Activated naive CD4-positive, alpha-beta T cell treated with anti-CD3 and anti-CD28 coated beads, Interleukin-2, amount 50 U/mL, for 72 hours (primary cell): ENCODE results near the gene WIPF3. TPM values are rescaled to one million over a fixed set of nuclear protein-coding genes. Genes with fewer than 3 reads are reported as not detected.
"Not testable (repeated sequence)": the region's sequence is repeated elsewhere in the genome, so short reads cannot be mapped to it uniquely, and the experiment has no call there.

Experiments used
- ATAC-seq, 2 donors: fragments of 150-1000 bp; cut with Tn5 transposase; 2 replicates each; pipeline ENCODE4 v1.10.0; 2021; ENCODE audit warnings: mild to moderate bottlenecking in 2 of 2, moderate library complexity in 2 of 2
- DNase-seq, 2 donors: peaks; one replicate each; pipeline ENCODE4 v3.0.0; 2021 to 2022; ENCODE audit warnings: low spot score in 2 of 2
- H3K27ac Mint-ChIP-seq, 2 donors: one replicate each; pipeline ENCODE4 v1.8.0; 2022; ENCODE audit warnings: mild to moderate bottlenecking in 2 of 2, mixed read lengths in 2 of 2
- H3K36me3 Mint-ChIP-seq, 2 donors: one replicate each; pipeline ENCODE4 v1.8.0; 2022; ENCODE audit warnings: mixed read lengths in 2 of 2
- H3K9me3 Mint-ChIP-seq, 2 donors: one replicate each; pipeline ENCODE4 v1.8.0; 2022; ENCODE audit warnings: mixed read lengths in 2 of 2
- total RNA-seq, 2 donors: library from RNA; stranded (reverse); gene quantifications; one replicate each; pipeline ENCODE4 v1.2.3, GENCODE V29; 2022

Gene WIPF3
- total RNA-seq, 2 donors from 2014 or later, result not detected

- Mint-ChIP-seq H3K36me3 (no peaks in the 10 kb centered on the region), H3K27ac (no peak overlapping the region), H3K9me3 (no peaks in the 10 kb centered on the region)
- no peak for DNase-seq
- ATAC-seq, result no peak
These were observed 77.4 kb downstream of the WIPF3 start for GRCh38 chr7:29883462-29884398.

GRCh38 chr7:29884399-29885272 lies 78.3 kb downstream of the WIPF3 start:
- no peak for DNase-seq

GRCh38 chr7:29885626-29886025 lies 79.3 kb downstream of the WIPF3 start:
- no peak for ATAC-seq

More at GRCh38 chr7:29884399-29885272, 78.3 kb downstream of the WIPF3 start:
- no peak for ATAC-seq
- Mint-ChIP-seq H3K27ac (no peak overlapping the region), H3K9me3 (no peaks in the 10 kb centered on the region), H3K36me3 (no peaks in the 10 kb centered on the region)

GRCh38 chr7:29886827-29887226 lies 80.5 kb downstream of the WIPF3 start:
- H3K9me3 Mint-ChIP-seq, result no peaks in the 10 kb centered on the region
- H3K27ac Mint-ChIP-seq, result no peak overlapping the region
- DNase-seq (no peak), ATAC-seq (no peak)
- H3K36me3 Mint-ChIP-seq, result no peaks in the 10 kb centered on the region

More at GRCh38 chr7:29885626-29886025, 79.3 kb downstream of the WIPF3 start:
- no peaks in the 10 kb centered on the region for H3K9me3 Mint-ChIP-seq
- H3K36me3 Mint-ChIP-seq, result no peaks in the 10 kb centered on the region
- no peak for DNase-seq
- H3K27ac Mint-ChIP-seq, result no peak overlapping the region

GRCh38 chr7:29888006-29888405 lies 81.7 kb downstream of the WIPF3 start:
- Mint-ChIP-seq H3K36me3 (no peaks in the 10 kb centered on the region), H3K9me3 (no peaks in the 10 kb centered on the region), H3K27ac (no peak overlapping the region)
- DNase-seq (no peak), ATAC-seq (no peak)

GRCh38 chr7:29889288-29889687 lies 83.0 kb downstream of the WIPF3 start:
- ATAC-seq (no peak), DNase-seq (no peak)
- H3K27ac Mint-ChIP-seq, result no peak overlapping the region
- no peaks in the 10 kb centered on the region for H3K36me3 Mint-ChIP-seq
- no peaks in the 10 kb centered on the region for H3K9me3 Mint-ChIP-seq

GRCh38 chr7:29890251-29890650 lies 83.9 kb downstream of the WIPF3 start:
- no peak overlapping the region for H3K27ac Mint-ChIP-seq
- no peak for ATAC-seq
- no peak for DNase-seq
- no peaks in the 10 kb centered on the region for H3K9me3 Mint-ChIP-seq
- H3K36me3 Mint-ChIP-seq, result no peaks in the 10 kb centered on the region

GRCh38 chr7:29890786-29891185 lies 84.5 kb downstream of the WIPF3 start:
- H3K9me3 Mint-ChIP-seq, DNase-seq, H3K27ac Mint-ChIP-seq, ATAC-seq, H3K36me3 Mint-ChIP-seq: not testable (repeated sequence)

GRCh38 chr7:29891766-29892165 lies 85.5 kb downstream of the WIPF3 start:
- Mint-ChIP-seq H3K9me3 (peaks cover 0 to 4% of the 10 kb centered on the region in 2 donors), H3K27ac (no peak overlapping the region), H3K36me3 (no peaks in the 10 kb centered on the region)
- DNase-seq (no peak), ATAC-seq (no peak)

GRCh38 chr7:29892231-29892630 lies 85.9 kb downstream of the WIPF3 start:
- no peak for ATAC-seq

GRCh38 chr7:29893351-29893965 lies 87.2 kb downstream of the WIPF3 start:
- Mint-ChIP-seq H3K27ac (no peak overlapping the region), H3K9me3 (peaks cover 6 to 9% of the 10 kb centered on the region in 2 donors), H3K36me3 (no peaks in the 10 kb centered on the region)
- no peak for ATAC-seq
- no peak for DNase-seq

More at GRCh38 chr7:29892231-29892630, 85.9 kb downstream of the WIPF3 start:
- DNase-seq, result no peak
- H3K9me3 Mint-ChIP-seq, result peaks cover 0 to 4% of the 10 kb centered on the region in 2 donors
- no peaks in the 10 kb centered on the region for H3K36me3 Mint-ChIP-seq
- no peak overlapping the region for H3K27ac Mint-ChIP-seq

GRCh38 chr7:29894256-29894655 lies 87.9 kb downstream of the WIPF3 start:
- DNase-seq (no peak), ATAC-seq (no peak)
- H3K36me3 Mint-ChIP-seq, result peaks cover 0 to 6% of the 10 kb centered on the region in 2 donors
- peaks cover 8 to 9% of the 10 kb centered on the region in 2 donors for H3K9me3 Mint-ChIP-seq
- no peak overlapping the region for H3K27ac Mint-ChIP-seq

- H3K27ac Mint-ChIP-seq, result no peak overlapping the region
- peaks cover 0 to 7% of the 10 kb centered on the region in 2 donors for H3K36me3 Mint-ChIP-seq
- no peak for ATAC-seq
- DNase-seq, result no peak
- H3K9me3 Mint-ChIP-seq, result peaks cover 8 to 9% of the 10 kb centered on the region in 2 donors
These were observed 89.3 kb downstream of the WIPF3 start for GRCh38 chr7:29895559-29895958.

GRCh38 chr7:29896685-29897411 lies 90.5 kb downstream of the WIPF3 start:
- Mint-ChIP-seq H3K9me3 (peaks cover 8 to 9% of the 10 kb centered on the region in 2 donors), H3K36me3 (peaks cover 0 to 7% of the 10 kb centered on the region in 2 donors), H3K27ac (no peak overlapping the region)
- DNase-seq (no peak), ATAC-seq (no peak)

GRCh38 chr7:29898301-29898700 lies 92.0 kb downstream of the WIPF3 start:
- Mint-ChIP-seq H3K36me3 (peaks cover 0 to 7% of the 10 kb centered on the region in 2 donors), H3K9me3 (peaks cover 8 to 9% of the 10 kb centered on the region in 2 donors), H3K27ac (no peak overlapping the region)
- ATAC-seq (no peak), DNase-seq (no peak)

- no peak for ATAC-seq
- H3K9me3 Mint-ChIP-seq, result peaks cover 15 to 16% of the 10 kb centered on the region in 2 donors
- H3K36me3 Mint-ChIP-seq, result peaks cover 9 to 19% of the 10 kb centered on the region in 2 donors
- no peak for DNase-seq
- H3K27ac Mint-ChIP-seq, result no peak overlapping the region
These were observed 94.4 kb downstream of the WIPF3 start for GRCh38 chr7:29900745-29901144.
